GM08714 (cell line): ENCODE measurements around the gene BMS1.
"Not testable (repeated sequence)": the region's sequence is repeated elsewhere in the genome, so short reads cannot be mapped to it uniquely, and the experiment has no call there.

Experiments used
- H3K4me3 ChIP-seq: fragments of 200-500 bp; sonication (Bioruptor generic); 2 replicates; pipeline ENCODE4 v1.5.1; 2014; ENCODE audit warnings: mild to moderate bottlenecking, low read length, inconsistent platforms
- ZNF274 ChIP-seq: IDR thresholded peaks from 2 replicates; pipeline ENCODE4 v1.6.1; 2012; ENCODE audit warnings: mild to moderate bottlenecking, low read depth, low read length

BMS1 gene

DNA sequence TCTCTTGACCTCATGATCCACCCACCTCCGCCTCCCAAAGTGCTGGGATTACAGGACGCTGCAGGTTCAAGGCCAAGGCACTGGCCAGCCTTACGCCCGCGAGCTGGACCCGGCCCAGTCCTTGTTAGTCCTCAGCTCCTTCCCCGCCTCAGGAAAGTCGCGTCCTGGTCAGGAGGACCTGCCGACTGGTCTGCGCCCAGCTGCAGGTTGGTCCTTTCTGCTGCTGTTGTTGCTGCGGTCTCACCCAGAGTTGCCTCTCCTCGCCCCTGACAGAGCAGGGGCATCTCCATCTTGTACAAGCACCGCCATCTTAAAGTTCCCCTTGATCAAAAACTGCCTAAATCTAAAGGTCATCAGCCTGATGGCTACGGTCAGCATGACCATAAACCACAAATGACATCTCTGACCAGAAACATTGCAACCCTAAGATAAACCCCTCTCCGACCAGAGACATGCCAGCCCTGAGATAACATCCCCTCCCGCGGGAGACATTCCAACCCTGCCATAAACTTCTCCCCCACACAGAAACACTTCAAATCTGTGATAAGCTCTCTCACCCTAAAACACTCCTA, 13.9 kb upstream of the BMS1 start:
- no peak for TF ChIP-seq ZNF274
- H3K4me3 ChIP-seq: no peak overlapping the region

DNA sequence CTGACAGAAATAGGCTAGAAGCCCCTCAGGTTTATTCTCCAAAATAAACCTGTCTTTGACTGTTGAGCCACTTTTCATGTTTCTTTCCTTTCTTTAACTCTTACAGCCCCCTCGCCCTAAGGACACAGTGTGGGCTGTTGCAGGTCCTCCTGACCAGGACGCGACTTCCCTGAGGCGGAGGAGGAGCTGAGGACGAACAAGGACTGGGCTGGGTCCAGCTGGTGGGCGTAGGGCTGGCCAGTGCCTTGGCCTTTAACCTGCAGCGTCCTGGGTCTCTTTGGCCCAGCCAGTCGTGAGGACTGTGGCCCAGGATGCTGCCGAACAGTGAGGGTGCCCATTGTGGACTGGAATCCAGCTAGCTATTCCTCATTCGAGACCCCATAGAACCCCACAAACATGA, 13.4 kb upstream of the BMS1 start:
- no peak overlapping the region for H3K4me3 ChIP-seq
- TF ChIP-seq ZNF274: no peak

GRCh38 chr10:42769673-42770072, 12.9 kb upstream of the BMS1 start:
- no peak overlapping the region for H3K4me3 ChIP-seq

DNA sequence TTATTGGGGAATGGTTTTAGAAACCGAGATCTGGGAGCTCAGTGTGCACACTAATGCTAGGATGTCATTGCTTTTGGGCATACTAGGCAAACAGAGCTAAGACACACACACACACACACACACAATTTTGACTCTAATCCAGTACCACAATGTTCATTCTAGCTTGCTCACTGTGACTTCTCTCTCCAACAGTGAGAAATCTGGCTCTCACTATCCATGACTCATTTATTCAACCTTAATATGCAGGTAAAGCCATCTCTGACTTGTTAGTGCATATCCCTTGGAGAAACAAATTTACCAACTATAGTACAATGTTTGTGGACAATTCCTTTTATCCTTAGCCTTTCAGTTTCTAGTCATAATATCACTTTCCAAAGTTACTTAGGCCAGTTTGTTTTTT, 5.9 kb upstream of the BMS1 start:
- TF ChIP-seq ZNF274: no peak
- no peak overlapping the region for H3K4me3 ChIP-seq

More at GRCh38 chr10:42769673-42770072, 12.9 kb upstream of the BMS1 start:
- no peak for TF ChIP-seq ZNF274

DNA sequence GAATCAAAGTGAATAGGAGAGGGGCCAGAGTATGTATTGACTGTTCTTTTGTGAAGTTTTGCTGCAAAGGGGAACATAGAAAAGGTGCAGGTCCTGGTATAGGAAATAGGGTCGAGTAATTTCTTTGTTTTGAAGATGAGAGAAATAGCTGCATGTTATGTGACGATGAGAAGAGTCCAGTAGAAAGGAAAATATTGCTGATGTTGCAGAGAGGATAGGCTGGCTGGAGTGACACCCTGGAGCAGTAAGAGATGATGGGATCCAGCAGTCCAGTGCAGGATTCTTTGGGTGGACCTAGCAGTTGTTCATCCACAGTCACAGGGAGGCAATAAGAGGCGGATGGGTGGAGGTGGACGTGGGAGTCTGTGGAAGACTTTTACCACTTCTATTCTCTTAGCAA, 2.1 kb upstream of the BMS1 start:
- TF ChIP-seq ZNF274: no peak
- H3K4me3 ChIP-seq: no peak overlapping the region

GRCh38 chr10:42781893-42782445, 626 bp upstream of the BMS1 start:
- no peak for TF ChIP-seq ZNF274
- H3K4me3 ChIP-seq: peak overlapping the region; percentile 100; the same call in 1 of the 2 replicates

- peak overlapping the region; percentile 100 for H3K4me3 ChIP-seq
- no peak for TF ChIP-seq ZNF274
Observed at GRCh38 chr10:42783181-42783549, 570 bp downstream of the BMS1 start.

- no peak overlapping the region for H3K4me3 ChIP-seq
Observed at GRCh38 chr10:42785759-42786158, 3.2 kb downstream of the BMS1 start.

GRCh38 chr10:42790835-42791234, 8.2 kb downstream of the BMS1 start:
- H3K4me3 ChIP-seq: no peak overlapping the region
- no peak for TF ChIP-seq ZNF274

More at GRCh38 chr10:42785759-42786158, 3.2 kb downstream of the BMS1 start:
- no peak for TF ChIP-seq ZNF274

GRCh38 chr10:42795701-42796100, 13.1 kb downstream of the BMS1 start:
- H3K4me3 ChIP-seq: no peak overlapping the region
- no peak for TF ChIP-seq ZNF274

GRCh38 chr10:42801135-42801534, 18.5 kb downstream of the BMS1 start:
- no peak overlapping the region for H3K4me3 ChIP-seq
- no peak for TF ChIP-seq ZNF274

GRCh38 chr10:42802876-42803275, 20.3 kb downstream of the BMS1 start:
- TF ChIP-seq ZNF274: no peak
- no peak overlapping the region for H3K4me3 ChIP-seq

DNA sequence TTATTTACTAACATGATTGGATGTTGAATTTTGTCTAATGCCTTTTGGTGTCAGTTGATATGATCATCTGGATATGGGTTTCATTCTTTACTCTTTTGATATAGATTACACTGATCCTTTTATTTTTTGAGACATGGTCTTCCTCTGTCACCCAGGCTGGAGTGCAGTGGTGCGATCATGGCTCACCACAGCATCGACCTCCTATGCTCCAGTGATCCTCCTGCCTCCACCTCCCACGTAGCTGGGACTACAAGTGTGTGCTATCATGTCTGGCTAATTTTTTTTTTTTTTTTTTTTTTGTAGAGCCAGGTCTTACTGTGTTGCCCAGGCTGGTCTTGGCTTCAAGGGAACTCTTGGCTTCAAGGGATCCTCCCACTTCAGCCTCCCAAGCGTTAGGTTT, 27.1 kb downstream of the BMS1 start:
- H3K4me3 ChIP-seq: no peak overlapping the region
- no peak for TF ChIP-seq ZNF274

DNA sequence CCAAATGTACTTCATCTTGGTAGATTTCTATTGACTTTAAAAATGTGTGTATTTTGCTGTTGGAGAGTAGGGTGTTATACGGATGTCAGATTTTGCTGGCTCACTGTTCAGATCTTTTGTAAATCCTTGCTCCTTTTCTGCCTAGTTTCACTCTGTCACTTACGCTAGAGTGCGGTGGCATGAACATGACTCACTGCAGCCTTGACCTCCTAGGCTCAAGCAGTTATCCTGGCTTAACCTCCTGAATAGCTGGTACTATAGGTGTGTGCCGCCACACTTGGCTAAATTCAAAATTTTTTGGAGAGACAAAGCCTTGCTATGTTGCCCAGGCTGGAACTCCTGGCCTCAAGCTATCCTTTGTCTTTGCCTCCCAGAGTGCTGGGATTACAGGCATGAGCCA, 29.4 kb downstream of the BMS1 start:
- H3K4me3 ChIP-seq: no peak overlapping the region
- no peak for TF ChIP-seq ZNF274

GRCh38 chr10:42813989-42814687, 31.5 kb downstream of the BMS1 start:
- H3K4me3 ChIP-seq: not testable (repeated sequence)

- not testable (repeated sequence) for H3K4me3 ChIP-seq
Observed at GRCh38 chr10:42816334-42816733, 33.7 kb downstream of the BMS1 start.
